Measurements from ENCODE around the gene SERPINF2. TPM values are rescaled to one million over a fixed set of nuclear protein-coding genes. Genes with fewer than 3 reads are reported as not detected.
A peak's percentile ranks its signal among the peaks of the same experiment; 100 is the strongest.
"Not testable (repeated sequence)": the region's sequence is repeated elsewhere in the genome, so short reads cannot be mapped to it uniquely, and the experiment has no call there.

SERPINF2 gene
- total RNA-seq, 2 donors from 2014 or later, result 0.29 to 0.67 TPM

- ATAC-seq, result no peak
- Mint-ChIP-seq H3K4me3 (no peak overlapping the region), H3K4me1 (peaks cover 3% of the 10 kb centered on the region), H3K27me3 (no peaks in the 10 kb centered on the region), H3K36me3 (ENCODE audit: low read depth) (no peaks in the 10 kb centered on the region), H3K27ac (no peak overlapping the region)
- H3K9me3 ChIP-seq (ENCODE audit: control insufficient read depth, low read length, poor library complexity, severe bottlenecking), result no peaks in the 10 kb centered on the region
- DNase-seq, result no peak
Measured at GRCh38 chr17:1752425-1753262, 10.0 kb downstream of the SERPINF2 start.

DNA sequence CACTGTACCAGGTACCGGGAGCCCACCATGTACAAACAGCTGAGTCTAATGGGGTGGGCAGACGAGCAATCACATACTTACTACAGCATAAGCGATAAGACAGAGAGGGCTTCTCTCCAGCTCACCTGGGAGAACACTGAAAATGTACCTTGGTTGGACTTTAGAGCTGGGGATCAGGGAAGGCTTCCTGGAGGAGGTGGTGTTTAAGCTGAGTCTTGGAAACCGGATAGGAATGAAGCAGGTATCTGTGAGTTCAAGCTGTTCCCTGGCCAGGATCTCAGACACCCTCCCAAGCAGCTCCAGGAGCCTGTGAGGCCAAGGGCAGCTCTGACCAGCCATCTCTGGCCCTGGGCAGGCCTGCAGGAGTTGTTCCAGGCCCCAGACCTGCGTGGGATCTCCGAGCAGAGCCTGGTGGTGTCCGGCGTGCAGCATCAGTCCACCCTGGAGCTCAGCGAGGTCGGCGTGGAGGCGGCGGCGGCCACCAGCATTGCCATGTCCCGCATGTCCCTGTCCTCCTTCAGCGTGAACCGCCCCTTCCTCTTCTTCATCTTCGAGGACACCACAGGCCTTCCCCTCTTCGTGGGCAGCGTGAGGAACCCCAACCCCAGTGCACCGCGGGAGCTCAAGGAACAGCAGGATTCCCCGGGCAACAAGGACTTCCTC, 11.2 kb downstream of the SERPINF2 start:
- H3K36me3 Mint-ChIP-seq (ENCODE audit: low read depth), result no peaks in the 10 kb centered on the region
- no peaks in the 10 kb centered on the region for H3K9me3 ChIP-seq (ENCODE audit: control insufficient read depth, low read length, poor library complexity, severe bottlenecking)
- ATAC-seq (no peak), DNase-seq (no peak)
- H3K27ac Mint-ChIP-seq, result no peak overlapping the region
- no peaks in the 10 kb centered on the region for H3K27me3 Mint-ChIP-seq
- H3K4me3 Mint-ChIP-seq, result no peak overlapping the region
- peaks cover 3% of the 10 kb centered on the region for H3K4me1 Mint-ChIP-seq

GRCh38 chr17:1754430-1755112, 11.9 kb downstream of the SERPINF2 start:
- no peak overlapping the region for H3K27ac Mint-ChIP-seq
- H3K4me1 Mint-ChIP-seq, result peaks cover 3% of the 10 kb centered on the region
- H3K27me3 Mint-ChIP-seq, result no peaks in the 10 kb centered on the region
- H3K4me3 Mint-ChIP-seq, result no peak overlapping the region
- DNase-seq (no peak), ATAC-seq (no peak)
- no peaks in the 10 kb centered on the region for H3K9me3 ChIP-seq (ENCODE audit: control insufficient read depth, low read length, poor library complexity, severe bottlenecking)
- no peaks in the 10 kb centered on the region for H3K36me3 Mint-ChIP-seq (ENCODE audit: low read depth)

DNA sequence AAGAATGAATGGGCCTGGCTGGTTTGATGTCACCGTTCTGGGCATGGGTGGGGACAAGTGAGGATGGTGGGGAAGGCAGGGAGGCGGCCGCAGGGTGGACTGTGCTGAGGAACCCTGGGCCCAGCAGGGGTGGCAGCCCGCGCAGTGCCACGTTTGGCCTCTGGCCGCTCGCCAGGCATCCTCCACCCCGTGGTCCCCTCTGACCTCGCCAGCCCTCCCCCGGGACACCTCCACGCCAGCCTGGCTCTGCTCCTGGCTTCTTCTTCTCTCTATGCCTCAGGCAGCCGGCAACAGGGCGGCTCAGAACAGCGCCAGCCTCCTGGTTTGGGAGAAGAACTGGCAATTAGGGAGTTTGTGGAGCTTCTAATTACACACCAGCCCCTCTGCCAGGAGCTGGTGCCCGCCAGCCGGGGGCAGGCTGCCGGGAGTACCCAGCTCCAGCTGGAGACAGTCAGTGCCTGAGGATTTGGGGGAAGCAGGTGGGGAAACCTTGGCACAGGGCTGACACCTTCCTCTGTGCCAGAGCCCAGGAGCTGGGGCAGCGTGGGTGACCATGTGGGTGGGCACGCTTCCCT, 12.7 kb downstream of the SERPINF2 start:
- Mint-ChIP-seq H3K4me3 (peak overlapping the region; percentile 50), H3K27me3 (no peaks in the 10 kb centered on the region), H3K4me1 (peaks cover 3% of the 10 kb centered on the region), H3K36me3 (ENCODE audit: low read depth) (no peaks in the 10 kb centered on the region), H3K27ac (no peak overlapping the region)
- no peak for ATAC-seq
- H3K9me3 ChIP-seq (ENCODE audit: control insufficient read depth, low read length, poor library complexity, severe bottlenecking), result no peaks in the 10 kb centered on the region
- no peak for DNase-seq

- Mint-ChIP-seq H3K36me3 (ENCODE audit: low read depth) (no peaks in the 10 kb centered on the region), H3K27ac (no peak overlapping the region), H3K27me3 (no peaks in the 10 kb centered on the region), H3K4me3 (peak overlapping the region; percentile 50), H3K4me1 (peaks cover 3% of the 10 kb centered on the region)
- no peak for DNase-seq
- H3K9me3 ChIP-seq (ENCODE audit: control insufficient read depth, low read length, poor library complexity, severe bottlenecking), result no peaks in the 10 kb centered on the region
- ATAC-seq, result no peak
Measured at GRCh38 chr17:1755827-1756262, 13.2 kb downstream of the SERPINF2 start.

DNA sequence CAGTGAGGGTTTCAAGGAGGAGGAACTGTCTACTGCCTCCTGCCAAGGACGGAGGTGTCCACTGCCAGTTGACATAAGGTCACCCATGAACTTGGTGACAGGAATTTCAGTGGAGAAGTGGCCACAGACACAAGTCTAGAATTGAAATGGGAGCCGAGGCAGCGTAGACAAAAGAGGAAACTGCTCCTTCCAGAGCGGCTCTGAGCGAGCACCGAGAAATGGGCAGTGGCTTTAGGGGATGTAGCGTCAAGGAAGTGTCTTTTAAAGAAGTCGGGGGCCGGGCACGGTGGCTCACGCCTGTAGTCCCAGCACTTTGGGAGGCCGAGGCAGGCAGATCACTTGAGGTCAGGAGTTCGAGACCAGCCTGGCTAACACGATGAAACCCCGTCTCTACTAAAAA, 16.1 kb downstream of the SERPINF2 start:
- Mint-ChIP-seq H3K4me3 (no peak overlapping the region), H3K4me1 (peaks cover 18% of the 10 kb centered on the region), H3K27ac (peak overlapping the region; percentile 74), H3K36me3 (ENCODE audit: low read depth) (no peaks in the 10 kb centered on the region), H3K27me3 (no peaks in the 10 kb centered on the region)
- DNase-seq, result no peak
- ATAC-seq, result no peak
- H3K9me3 ChIP-seq (ENCODE audit: control insufficient read depth, low read length, poor library complexity, severe bottlenecking), result no peaks in the 10 kb centered on the region

DNA sequence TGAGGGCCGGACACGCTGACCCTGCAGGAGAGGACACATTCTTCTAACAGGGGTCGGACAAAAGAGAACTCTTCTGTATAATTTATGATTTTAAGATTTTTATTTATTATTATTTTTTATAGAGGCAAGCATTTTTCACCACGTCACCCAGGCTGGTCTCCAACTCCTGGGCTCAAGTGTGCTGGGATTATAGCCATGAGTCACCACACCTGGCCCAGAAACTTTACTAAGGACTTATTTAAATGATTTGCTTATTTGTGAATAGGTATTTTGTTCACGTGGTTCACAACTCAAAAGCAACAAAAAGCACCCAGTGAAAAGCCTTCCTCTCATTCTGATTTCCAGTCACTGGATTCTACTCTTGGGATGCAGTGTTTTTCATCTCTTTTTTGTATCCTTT, 16.9 kb downstream of the SERPINF2 start:
- no peak for ATAC-seq
- Mint-ChIP-seq H3K27ac (no peak overlapping the region), H3K4me1 (peaks cover 25% of the 10 kb centered on the region), H3K4me3 (no peak overlapping the region), H3K36me3 (ENCODE audit: low read depth) (no peaks in the 10 kb centered on the region), H3K27me3 (no peaks in the 10 kb centered on the region)
- DNase-seq, result no peak
- no peaks in the 10 kb centered on the region for H3K9me3 ChIP-seq (ENCODE audit: control insufficient read depth, low read length, poor library complexity, severe bottlenecking)

DNA sequence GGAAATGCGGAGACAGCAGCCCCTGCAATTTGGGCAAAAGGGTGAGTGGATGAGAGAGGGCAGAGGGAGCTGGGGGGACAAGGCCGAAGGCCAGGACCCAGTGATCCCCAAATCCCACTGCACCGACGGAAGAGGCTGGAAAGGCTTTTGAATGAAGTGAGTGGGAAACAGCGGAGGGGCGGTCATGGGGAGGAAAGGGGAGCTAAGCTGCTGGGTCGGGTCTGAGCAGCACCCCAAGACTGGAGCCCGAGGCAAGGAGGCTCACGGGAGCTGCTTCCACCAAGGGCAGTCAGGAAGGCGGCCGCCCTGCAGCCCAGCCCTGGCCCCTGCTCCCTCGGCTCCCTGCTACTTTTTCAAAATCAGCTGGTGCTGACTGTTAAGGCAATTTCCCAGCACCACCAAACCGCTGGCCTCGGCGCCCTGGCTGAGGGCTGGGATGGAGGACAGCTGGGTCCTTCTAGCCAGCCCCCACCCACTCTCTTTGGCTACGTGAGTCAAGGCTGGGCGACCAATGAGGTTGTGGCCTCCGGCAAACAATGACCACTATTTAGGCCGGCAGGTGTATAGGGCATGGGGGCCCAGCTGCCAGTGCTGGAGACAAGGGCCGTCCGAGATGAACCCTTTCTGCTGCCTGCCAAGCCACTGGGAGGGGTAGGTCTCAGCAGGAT, 19.7 kb downstream of the SERPINF2 start:
- Mint-ChIP-seq H3K4me3 (no peak overlapping the region), H3K36me3 (ENCODE audit: low read depth) (no peaks in the 10 kb centered on the region), H3K4me1 (peaks cover 24% of the 10 kb centered on the region), H3K27ac (peak overlapping the region; percentile 93), H3K27me3 (no peaks in the 10 kb centered on the region)
- DNase-seq (no peak), ATAC-seq (no peak)
- no peaks in the 10 kb centered on the region for H3K9me3 ChIP-seq (ENCODE audit: control insufficient read depth, low read length, poor library complexity, severe bottlenecking)

DNA sequence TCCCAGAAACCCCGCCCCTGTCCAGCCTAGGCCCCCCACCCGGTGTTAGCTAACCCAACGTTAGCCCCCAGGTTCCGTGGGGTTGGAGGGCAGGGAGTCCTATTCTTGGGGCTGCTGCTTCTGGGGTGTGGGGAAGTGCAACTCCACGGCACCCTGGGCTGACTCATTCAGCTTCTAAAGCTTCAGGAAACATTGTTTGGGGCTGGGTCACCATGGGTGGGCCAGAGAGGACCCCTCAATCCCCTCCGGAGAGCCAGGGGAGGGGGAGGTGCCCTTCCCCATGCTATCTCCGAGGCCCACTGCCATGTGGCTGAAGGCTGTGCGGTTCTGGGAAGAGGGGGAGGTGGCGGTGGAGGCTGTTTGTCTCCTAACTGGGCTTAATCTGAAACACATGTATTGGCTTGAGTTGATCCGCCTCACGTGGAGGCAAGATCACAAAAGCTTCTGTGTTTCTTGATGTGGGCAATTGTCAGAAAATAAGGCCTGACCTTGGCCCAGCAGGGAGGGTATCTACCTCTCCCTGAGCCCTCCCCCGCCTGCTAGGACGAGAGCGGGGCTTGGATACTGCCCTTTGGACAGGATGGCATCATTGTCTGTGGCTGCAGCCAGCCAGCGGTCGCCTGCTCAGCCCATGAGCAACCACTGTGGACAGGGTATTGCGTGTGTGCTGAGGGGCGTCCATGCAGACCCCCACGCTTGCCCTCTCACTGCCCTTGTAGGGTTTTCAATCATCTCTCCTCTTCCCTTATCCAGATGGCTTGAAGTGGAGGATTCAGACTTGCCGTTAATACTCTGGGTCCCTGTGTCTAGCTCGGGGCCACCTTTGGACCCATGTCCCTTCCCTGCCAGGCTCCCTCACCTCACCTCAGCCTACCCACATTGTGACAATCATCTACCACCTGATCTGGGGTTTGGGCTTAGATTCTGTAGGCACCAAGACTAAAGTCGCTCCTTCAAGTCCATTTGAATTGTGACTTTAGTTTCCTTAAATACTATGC, 20.5 kb downstream of the SERPINF2 start:
- no peaks in the 10 kb centered on the region for H3K9me3 ChIP-seq (ENCODE audit: control insufficient read depth, low read length, poor library complexity, severe bottlenecking)
- DNase-seq (no peak), ATAC-seq (no peak)
- Mint-ChIP-seq H3K4me1 (peaks cover 27% of the 10 kb centered on the region), H3K36me3 (ENCODE audit: low read depth) (no peaks in the 10 kb centered on the region), H3K27ac (peak overlapping the region; percentile 93), H3K27me3 (no peaks in the 10 kb centered on the region), H3K4me3 (peak overlapping the region; percentile 69)

DNA sequence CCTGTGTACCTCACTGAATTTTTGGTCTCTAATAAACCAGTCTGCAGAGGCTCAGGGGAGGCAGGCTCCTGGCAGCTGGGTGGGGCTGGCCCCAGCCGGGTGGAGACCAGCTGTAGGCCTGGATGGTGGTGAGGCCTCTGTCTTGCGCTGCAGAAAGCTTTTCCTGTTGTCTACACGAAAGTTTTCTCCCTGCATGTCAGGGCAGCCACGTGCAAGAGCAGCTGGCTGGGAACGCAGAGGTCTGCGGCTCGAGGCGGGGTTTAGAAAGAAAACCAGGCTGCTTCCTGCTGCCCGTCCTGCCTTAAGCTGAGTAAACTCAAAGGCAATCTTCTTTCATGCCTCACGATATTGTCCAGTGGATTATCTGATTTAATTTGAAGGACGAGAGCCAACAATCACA, 21.6 kb downstream of the SERPINF2 start:
- peaks cover 27% of the 10 kb centered on the region for H3K4me1 Mint-ChIP-seq
- peak; percentile 91 for ATAC-seq
- H3K36me3 Mint-ChIP-seq (ENCODE audit: low read depth), result no peaks in the 10 kb centered on the region

GRCh38 chr17:1764705-1765104, 22.0 kb downstream of the SERPINF2 start:
- DNase-seq; H3K9me3 ChIP-seq (ENCODE audit: control insufficient read depth, low read length, poor library complexity, severe bottlenecking); H3K27me3 Mint-ChIP-seq; H3K36me3 Mint-ChIP-seq (ENCODE audit: low read depth): not testable (repeated sequence)
- peaks cover 29% of the 10 kb centered on the region for H3K4me1 Mint-ChIP-seq
- H3K4me3 Mint-ChIP-seq, result peak overlapping the region; percentile 69
- H3K27ac Mint-ChIP-seq, result peak overlapping the region; percentile 93
- peak; percentile 2 for ATAC-seq

More for the DNA sequence above, 21.6 kb downstream of the SERPINF2 start:
- peak in 2 of 3 donors; percentile 33 to 39 for DNase-seq
- Mint-ChIP-seq H3K4me3 (peak overlapping the region; percentile 69), H3K27me3 (no peaks in the 10 kb centered on the region), H3K27ac (peak overlapping the region; percentile 93)
- H3K9me3 ChIP-seq (ENCODE audit: control insufficient read depth, low read length, poor library complexity, severe bottlenecking), result no peaks in the 10 kb centered on the region

- no peaks in the 10 kb centered on the region for H3K9me3 ChIP-seq (ENCODE audit: control insufficient read depth, low read length, poor library complexity, severe bottlenecking)
- H3K4me3 Mint-ChIP-seq, result no peak overlapping the region
- H3K4me1 Mint-ChIP-seq, result peaks cover 34% of the 10 kb centered on the region
- no peak overlapping the region for H3K27ac Mint-ChIP-seq
- ATAC-seq (no peak), DNase-seq (no peak)
- H3K27me3 Mint-ChIP-seq, result no peaks in the 10 kb centered on the region
- H3K36me3 Mint-ChIP-seq (ENCODE audit: low read depth), result no peaks in the 10 kb centered on the region
Measured at GRCh38 chr17:1765576-1765975, 22.9 kb downstream of the SERPINF2 start.
